Cardiac muscle cell (in vitro differentiated cells and primary cell): ENCODE data around the gene MAS1L. TPM values are rescaled to one million over a fixed set of nuclear protein-coding genes. Genes with fewer than 3 reads are reported as not detected.

Experiments
- DNase-seq, 2 donors: peaks; one replicate each; pipeline versions ENCODE4 v3.0.0 to v3.0.0-alpha.2; 2010 to 2017; ENCODE audit warnings: low read depth in 1 of 2, low spot score in 1 of 2
- H3K27ac ChIP-seq: fragments of 200-600 bp; sonication (generic); 2 replicates; pipeline ENCODE4 v1.5.1; 2016
- H3K27me3 ChIP-seq: fragments of 200-600 bp; sonication (generic); 2 replicates; pipeline ENCODE4 v1.6.0; 2016; ENCODE audit warnings: control low read depth
- H3K36me3 ChIP-seq: fragments of 200-600 bp; sonication (generic); 2 replicates; pipeline ENCODE4 v1.5.1; 2016; ENCODE audit warnings: control low read depth
- H3K4me1 ChIP-seq: fragments of 200-600 bp; sonication (generic); 2 replicates; pipeline ENCODE4 v1.8.1; 2017; ENCODE audit warnings: low read depth, mild to moderate bottlenecking, mixed run types
- H3K4me3 ChIP-seq: fragments of 200-600 bp; sonication (generic); 2 replicates; pipeline ENCODE4 v1.5.1; 2016; ENCODE audit warnings: mild to moderate bottlenecking
- H3K9me3 ChIP-seq: fragments of 200-600 bp; sonication (generic); 2 replicates; pipeline ENCODE4 v1.5.1; 2017; ENCODE audit warnings: low read depth, mild to moderate bottlenecking, control low read depth
- CTCF ChIP-seq: IDR thresholded peaks from 2 replicates; pipeline ENCODE4 v1.5.1; 2012; ENCODE audit warnings: low read depth, mild to moderate bottlenecking, low read length
- polyA plus RNA-seq: library from polyadenylated mRNA; unstranded; fragments of >200 nt; fragmentation: Nextera tagmentation; extraction: Ambion mirVana; gene quantifications from 2 replicates; pipeline ENCODE4 v1.2.1, GENCODE V29; 2016
- total RNA-seq: library from RNA; depleted of rRNA; stranded (reverse); fragments of >200 nt; gene quantifications from 2 replicates; pipeline ENCODE4 v1.2.3, GENCODE V29; 2016

The MAS1L gene
- total RNA-seq (not detected in 2 replicates), polyA plus RNA-seq (not detected in 2 replicates)

- Histone ChIP-seq H3K27ac (no peak within 1 kb of the TSS), H3K9me3 (no peaks in the 10 kb centered on the region), H3K36me3 (no peaks in the 10 kb centered on the region), H3K4me3 (no peak within 1 kb of the TSS), H3K27me3 (no peaks in the 10 kb centered on the region), H3K4me1 (no peaks in the 10 kb centered on the region)
- no peak for DNase-seq
- TF ChIP-seq CTCF, result no peak
These were observed at the start of gene MAS1L for GRCh38 chr6:29487660-29488059. Gene MAS1L, minus strand, starts transcription at chr6:29487956. Its CDS starts 54 bp downstream, at chr6:29487902.

GRCh38 chr6:29532320-29532951 lies 44.7 kb upstream of the MAS1L start:
- Histone ChIP-seq H3K4me3 (no peak overlapping the region), H3K9me3 (no peaks in the 10 kb centered on the region), H3K4me1 (no peaks in the 10 kb centered on the region), H3K27me3 (no peaks in the 10 kb centered on the region), H3K36me3 (no peaks in the 10 kb centered on the region), H3K27ac (no peak overlapping the region)
- no peak for DNase-seq
- TF ChIP-seq CTCF, result no peak

GRCh38 chr6:29531668-29532067 lies 43.9 kb upstream of the MAS1L start:
- Histone ChIP-seq H3K4me3 (no peak overlapping the region), H3K27me3 (no peaks in the 10 kb centered on the region), H3K36me3 (no peaks in the 10 kb centered on the region), H3K9me3 (no peaks in the 10 kb centered on the region), H3K4me1 (no peaks in the 10 kb centered on the region), H3K27ac (no peak overlapping the region)
- TF ChIP-seq CTCF, result no peak
- no peak for DNase-seq

- no peaks in the 10 kb centered on the region for H3K27me3 ChIP-seq
- no peak overlapping the region for H3K4me3 ChIP-seq
- no peak for TF ChIP-seq CTCF
- no peaks in the 10 kb centered on the region for H3K36me3 ChIP-seq
- H3K27ac ChIP-seq, result no peak overlapping the region
- no peaks in the 10 kb centered on the region for H3K9me3 ChIP-seq
- DNase-seq, result no peak
- no peaks in the 10 kb centered on the region for H3K4me1 ChIP-seq
These were observed 43.0 kb upstream of the MAS1L start for GRCh38 chr6:29530671-29531310.

- Histone ChIP-seq H3K36me3 (no peaks in the 10 kb centered on the region), H3K4me3 (no peak overlapping the region), H3K4me1 (no peaks in the 10 kb centered on the region), H3K27me3 (no peaks in the 10 kb centered on the region), H3K9me3 (no peaks in the 10 kb centered on the region), H3K27ac (no peak overlapping the region)
- TF ChIP-seq CTCF, result no peak
- no peak for DNase-seq
These were observed 42.2 kb upstream of the MAS1L start for GRCh38 chr6:29529956-29530355.
